ENCODE data around the gene EVI5L.

The EVI5L gene

GRCh38 chr19:7818806-7819205 is 11.2 kb upstream of the EVI5L start:
- no peak for FAIRE-seq

GRCh38 chr19:7819337-7819736 is 10.7 kb upstream of the EVI5L start:
- no peak for FAIRE-seq

GRCh38 chr19:7820588-7820987 is 9.4 kb upstream of the EVI5L start:
- no peak for FAIRE-seq

GRCh38 chr19:7822910-7823515 is 7.0 kb upstream of the EVI5L start:
- no peak for FAIRE-seq

GRCh38 chr19:7823686-7824301 is 6.2 kb upstream of the EVI5L start:
- FAIRE-seq, result no peak

GRCh38 chr19:7829166-7829520 is 875 bp upstream of the EVI5L start:
- FAIRE-seq, result no peak

GRCh38 chr19:7830272-7830771 is 304 bp downstream of the EVI5L start:
- FAIRE-seq, result no peak

GRCh38 chr19:7830823-7831222 is 805 bp downstream of the EVI5L start:
- no peak for FAIRE-seq

GRCh38 chr19:7831452-7831851 is 1.4 kb downstream of the EVI5L start:
- no peak for FAIRE-seq

GRCh38 chr19:7832009-7832408 is 2.0 kb downstream of the EVI5L start:
- no peak for FAIRE-seq

- no peak for FAIRE-seq
Observed at GRCh38 chr19:7832781-7833180, 2.8 kb downstream of the EVI5L start.

- no peak for FAIRE-seq
Observed at GRCh38 chr19:7833225-7834099, 3.4 kb downstream of the EVI5L start.

GRCh38 chr19:7839476-7839875 is 9.5 kb downstream of the EVI5L start:
- no peak for FAIRE-seq

GRCh38 chr19:7840629-7841028 is 10.6 kb downstream of the EVI5L start:
- FAIRE-seq, result no peak

- no peak for FAIRE-seq
Observed at GRCh38 chr19:7841751-7842660, 12.0 kb downstream of the EVI5L start.

- no peak for FAIRE-seq
Observed at GRCh38 chr19:7842661-7843294, 12.8 kb downstream of the EVI5L start.

GRCh38 chr19:7843521-7843920 is 13.5 kb downstream of the EVI5L start:
- FAIRE-seq, result no peak

GRCh38 chr19:7844405-7844804 is 14.4 kb downstream of the EVI5L start:
- FAIRE-seq, result no peak

GRCh38 chr19:7844951-7845350 is 14.9 kb downstream of the EVI5L start:
- FAIRE-seq, result no peak

GRCh38 chr19:7845390-7846154 is 15.6 kb downstream of the EVI5L start:
- FAIRE-seq, result no peak

- FAIRE-seq, result no peak
Observed at GRCh38 chr19:7846155-7846646, 16.2 kb downstream of the EVI5L start.
